DMS153 treated with DMSO at 0.1 percent for 48 hours (cell line): ENCODE results near the gene HLA-DOB.

Experiments
- DNase-seq: peaks from one replicate; lab custom pipeline; 2025; ENCODE audit not compliant: unreplicated experiment; lab: John Stamatoyannopoulos, UW

Gene HLA-DOB

GRCh38 chr6:32816746-32817204 is at the start of gene HLA-DOB:
HLA-DOB (minus strand) TSS chr6:32817002; CDS start chr6:32816951, 51 bp downstream.
- no peak for DNase-seq

- no peak for DNase-seq
Measured at GRCh38 chr6:32865724-32866443, 49.1 kb upstream of the HLA-DOB start.

DNA sequence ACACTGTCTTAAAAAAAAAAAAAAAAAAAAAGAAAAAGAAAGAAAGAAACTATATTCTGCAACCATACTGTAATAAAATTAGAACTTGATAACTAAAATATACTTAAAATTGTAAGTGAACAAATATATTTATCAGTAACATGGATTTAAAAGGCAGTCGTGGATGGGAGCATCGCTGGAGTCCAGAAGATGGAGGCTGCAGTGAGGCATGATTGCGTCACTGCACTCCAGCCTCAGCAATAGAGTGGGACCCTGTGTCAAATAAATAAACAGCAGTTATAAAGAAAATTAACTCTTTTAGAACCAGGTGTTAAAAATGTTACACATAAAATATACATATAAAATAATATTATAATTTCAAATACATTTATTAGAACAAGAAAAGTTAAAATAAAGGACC is 45.9 kb upstream of the HLA-DOB start:
- no peak for DNase-seq

GRCh38 chr6:32860674-32861073 is 43.9 kb upstream of the HLA-DOB start:
- no peak for DNase-seq

- no peak for DNase-seq
Measured at GRCh38 chr6:32858194-32858593, 41.4 kb upstream of the HLA-DOB start.

DNA sequence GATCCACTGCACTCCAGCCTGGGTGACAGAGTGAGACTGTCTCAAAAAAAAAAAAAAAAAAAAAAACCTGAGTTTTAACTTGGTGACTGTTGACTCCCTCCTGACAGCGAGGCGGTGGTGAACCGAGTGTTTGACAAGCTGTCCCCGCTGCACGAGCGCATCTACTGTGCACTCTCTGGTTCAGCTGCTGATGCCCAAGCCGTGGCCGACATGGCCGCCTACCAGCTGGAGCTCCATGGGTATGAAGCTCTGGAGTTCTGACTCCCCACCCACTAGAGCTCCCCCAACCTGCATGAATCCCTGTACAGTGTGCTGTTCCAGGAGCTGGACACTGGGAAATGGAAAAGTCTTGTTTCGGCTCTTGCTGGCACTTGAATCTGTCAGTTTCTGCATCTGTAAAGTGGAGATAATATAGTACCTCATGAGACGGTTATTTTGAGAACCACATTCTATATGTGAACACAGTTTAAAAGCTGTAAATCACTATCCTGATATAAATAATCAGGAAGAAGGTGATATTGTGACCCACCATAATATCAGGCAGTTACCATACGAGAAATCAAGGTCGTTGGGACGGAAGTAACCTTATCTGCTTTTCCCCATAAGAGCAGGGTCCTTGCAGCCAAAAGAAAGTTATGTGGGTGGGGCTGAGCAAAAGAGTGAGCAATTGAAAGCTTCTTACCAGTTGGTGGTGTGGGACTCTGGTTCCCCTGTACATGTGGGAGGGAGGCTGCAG is 40.5 kb upstream of the HLA-DOB start:
- DNase-seq = no peak

DNA sequence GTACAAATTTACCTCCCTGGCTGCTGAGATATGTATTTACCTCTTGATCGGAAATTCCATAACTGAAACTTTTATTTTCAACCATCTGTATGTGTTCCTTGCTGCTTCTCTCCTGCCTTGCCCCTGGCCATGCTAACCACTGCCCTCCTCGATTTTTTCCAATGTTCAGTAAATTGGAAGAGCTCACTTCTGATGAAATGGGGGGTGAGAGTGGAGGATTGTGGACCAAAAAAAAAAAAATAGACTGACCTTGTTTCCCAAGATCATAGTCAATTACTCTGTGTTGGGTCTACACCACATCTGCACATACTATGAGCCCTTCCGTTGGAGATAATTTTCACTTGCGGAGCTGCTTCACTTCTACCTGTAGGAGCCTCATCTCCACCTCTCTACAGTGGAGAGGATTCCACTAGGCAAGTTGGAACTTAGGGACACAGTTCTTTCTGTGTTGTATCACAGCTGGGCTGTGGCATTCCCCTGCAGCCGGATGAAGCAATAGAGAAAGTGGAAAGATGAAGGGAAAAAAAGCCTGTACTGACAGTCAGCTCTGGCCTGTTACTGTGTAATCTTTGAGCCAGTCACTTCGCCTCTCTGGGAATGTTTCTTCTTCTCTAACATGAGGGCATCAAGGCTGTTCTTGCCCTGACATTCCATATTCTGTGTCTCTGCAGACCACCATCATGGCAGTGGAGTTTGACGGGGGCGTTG is 38.8 kb upstream of the HLA-DOB start:
- DNase-seq = no peak

DNA sequence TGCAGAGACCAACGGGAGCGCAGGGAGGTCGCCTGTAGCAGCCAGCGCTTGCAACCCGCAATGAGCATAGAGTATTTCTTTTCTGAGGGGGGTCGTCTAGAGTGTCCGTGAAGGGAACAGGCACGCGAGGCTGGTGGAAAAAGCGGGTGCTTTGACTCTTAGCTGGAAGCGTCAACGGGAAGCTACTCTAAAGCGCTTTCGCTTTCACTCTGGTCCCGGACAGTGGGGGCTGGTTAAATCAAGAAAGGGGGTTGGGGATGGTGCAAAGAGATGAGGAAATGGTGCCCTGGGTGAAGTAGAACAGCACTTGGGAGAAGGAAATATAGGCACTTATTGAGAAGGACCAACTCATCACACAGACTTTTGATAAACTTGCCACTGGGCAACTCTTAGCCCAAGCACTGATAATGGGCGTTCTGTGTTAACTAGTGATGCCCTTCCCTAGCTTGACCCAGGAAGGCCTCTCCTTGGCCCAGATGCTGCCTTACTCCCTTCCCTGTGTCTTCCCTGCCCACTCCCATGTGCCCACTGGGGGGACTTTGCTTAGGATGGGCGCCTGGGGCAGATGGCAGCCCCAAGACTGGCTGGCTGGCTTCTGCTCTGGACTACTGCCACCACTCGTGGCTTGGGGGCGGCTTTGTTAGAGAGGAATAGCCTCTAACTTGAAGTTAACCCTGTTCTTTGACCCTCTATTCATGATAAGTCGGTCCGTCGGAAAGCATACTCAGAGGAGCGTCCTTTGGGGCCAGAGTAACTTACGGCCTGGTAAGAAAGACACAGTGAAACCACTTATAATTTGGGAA is 37.8 kb upstream of the HLA-DOB start:
- no peak for DNase-seq

DNA sequence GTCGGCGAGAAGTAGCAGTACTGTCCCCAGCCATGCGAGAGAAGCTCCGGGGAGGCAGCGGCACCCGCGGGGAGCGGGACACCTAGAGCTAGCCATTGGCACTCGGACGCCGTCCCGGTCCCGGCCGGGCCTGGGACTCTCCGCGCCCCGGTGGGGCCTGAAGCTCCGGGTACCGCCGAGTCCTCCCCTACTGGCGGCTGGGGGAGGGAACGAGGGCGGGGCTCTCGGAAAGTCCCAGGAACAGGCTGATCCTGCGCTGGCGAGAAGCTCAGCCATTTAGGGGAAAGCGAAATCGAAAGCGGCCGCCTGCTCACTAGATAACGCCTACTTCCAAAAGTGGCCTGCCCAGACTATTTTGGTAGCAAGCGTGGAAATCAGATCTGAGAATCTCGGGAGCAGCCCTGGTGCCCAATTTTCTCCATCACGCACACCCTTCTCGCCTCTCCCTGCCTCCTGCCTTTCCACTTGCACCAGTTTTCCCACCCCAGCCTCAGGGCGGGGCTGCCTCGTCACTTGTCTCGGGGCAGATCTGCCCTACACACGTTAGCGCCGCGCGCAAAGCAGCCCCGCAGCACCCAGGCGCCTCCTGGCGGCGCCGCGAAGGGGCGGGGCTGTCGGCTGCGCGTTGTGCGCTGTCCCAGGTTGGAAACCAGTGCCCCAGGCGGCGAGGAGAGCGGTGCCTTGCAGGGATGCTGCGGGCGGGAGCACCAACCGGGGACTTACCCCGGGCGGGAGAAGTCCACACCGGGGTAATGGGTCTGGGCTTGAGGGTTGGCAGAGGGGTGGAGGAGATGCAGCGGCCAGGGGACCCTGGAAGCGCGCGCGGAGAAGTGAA is 37.0 kb upstream of the HLA-DOB start, which contains the start of the genes PSMB9 and TAP1:
TSS of gene PSMB9 (plus strand) at position 652 of the 835 bp plus-strand sequence. CDS start at position 690, 38 bp downstream.
TSS of gene TAP1 (minus strand) at position 164 of the 835 bp plus-strand sequence. CDS start at position 96, 68 bp downstream.
- peak; percentile 86 for DNase-seq

DNA sequence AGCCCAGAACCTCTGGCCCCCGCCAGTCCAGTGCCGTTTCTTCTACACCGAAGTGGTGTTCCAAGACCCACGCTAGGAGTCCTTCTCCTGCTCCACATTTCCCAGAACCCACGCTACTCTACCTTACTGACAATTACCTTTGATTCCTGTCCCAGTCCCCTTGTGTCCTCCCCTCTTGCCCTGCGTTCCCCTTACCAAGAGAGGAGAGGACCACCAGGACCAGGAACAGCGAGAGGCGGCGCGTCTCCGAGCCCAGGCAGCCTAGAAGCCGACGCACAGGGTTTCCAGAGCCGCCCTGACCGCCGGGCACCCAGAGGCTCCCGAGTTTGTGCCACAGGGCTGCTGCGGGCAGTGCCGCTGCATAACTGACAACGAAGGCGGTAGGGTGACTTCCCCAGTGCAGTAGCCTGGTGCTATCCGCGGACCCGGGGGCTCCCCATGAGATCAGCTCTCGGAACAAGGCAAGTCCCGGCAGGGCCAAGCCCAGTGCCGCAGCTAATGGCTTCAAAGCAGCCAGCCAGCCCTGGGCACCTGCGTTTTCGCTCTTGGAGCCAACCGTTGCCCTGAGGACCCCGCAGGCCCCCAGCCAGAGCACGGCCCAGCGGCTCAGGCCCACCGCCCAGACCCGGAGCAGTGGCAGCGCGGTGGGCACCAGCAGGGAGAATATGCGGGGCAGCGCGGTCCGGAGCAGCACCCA is 36.2 kb upstream of the HLA-DOB start:
- no peak for DNase-seq

GRCh38 chr6:32852018-32852843 is 35.4 kb upstream of the HLA-DOB start:
- DNase-seq = no peak

DNA sequence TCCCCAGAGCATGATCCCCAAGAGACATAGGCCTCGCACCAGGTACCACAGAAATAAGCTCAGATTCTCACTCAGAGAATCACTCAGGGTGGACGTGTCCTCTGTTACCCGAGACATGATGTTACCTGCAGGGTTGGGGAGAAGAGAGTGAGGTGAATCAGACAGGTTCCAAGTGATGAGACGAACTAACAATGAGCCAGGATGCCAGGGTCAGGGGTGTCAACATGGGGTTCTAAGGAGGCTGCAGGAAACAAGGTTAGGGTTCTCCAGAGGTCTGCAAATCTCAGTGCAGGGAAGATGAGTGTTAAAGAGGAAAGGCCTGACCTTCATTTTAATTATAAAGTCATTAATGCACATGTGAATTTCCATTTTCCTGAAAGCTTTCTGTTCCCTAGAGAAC is 34.2 kb upstream of the HLA-DOB start:
- no peak for DNase-seq

DNA sequence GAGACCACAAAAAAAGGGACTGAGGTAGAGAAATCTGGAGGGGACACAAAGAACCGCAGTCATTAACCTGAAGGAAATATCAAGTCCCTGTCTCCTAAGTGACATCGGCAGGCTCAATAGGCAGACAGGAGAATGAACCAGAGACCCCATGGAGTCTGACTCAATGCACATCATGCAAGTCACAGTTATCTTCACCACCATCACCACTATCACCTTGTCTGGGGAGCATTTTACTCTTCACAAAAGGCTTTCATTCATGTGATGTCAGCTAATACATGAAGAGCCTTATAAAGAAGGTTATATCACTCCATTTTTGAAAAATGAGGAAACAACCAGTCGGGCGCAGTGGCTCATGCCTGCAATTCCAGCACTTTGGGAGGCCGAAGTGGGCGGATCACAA is 32.3 kb upstream of the HLA-DOB start:
- DNase-seq = no peak

DNA sequence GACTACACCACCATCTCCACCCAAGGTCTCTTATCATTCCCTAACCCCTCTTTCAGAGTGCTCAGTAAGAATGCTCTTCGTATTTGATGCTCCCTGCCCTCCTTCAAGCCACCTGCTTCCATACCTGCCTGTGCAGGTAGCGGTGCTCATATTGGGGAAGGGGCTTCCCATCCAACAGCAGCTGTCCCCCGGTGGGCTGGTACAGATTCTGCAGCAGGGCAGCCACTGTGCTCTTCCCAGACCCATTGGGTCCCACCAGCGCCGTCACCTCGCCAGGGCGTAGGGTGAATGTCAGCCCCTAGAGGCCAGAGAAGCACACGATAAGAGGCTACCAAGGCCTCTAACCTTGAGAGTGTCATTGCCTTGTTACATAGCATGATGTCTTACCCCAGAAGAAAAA is 31.0 kb upstream of the HLA-DOB start:
- DNase-seq = no peak

DNA sequence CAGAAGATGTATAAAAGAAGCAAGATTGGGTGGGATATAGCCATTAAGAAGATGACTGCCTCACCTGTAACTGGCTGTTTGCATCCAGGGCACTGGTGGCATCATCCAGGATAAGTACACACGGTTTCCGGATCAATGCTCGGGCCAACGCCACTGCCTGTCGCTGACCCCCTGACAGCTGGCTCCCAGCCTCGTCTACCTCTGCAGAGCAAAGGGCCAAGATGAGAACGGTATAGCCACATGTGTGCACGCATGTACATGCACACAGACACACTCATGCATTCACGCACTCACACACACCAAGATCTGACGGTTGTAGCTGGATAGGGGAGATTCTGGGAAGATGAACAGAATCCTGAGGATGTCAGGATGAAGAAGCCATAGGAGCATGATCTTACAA is 30.2 kb upstream of the HLA-DOB start:
- no peak for DNase-seq

GRCh38 chr6:32845384-32845884 is 28.6 kb upstream of the HLA-DOB start:
- DNase-seq = no peak

DNA sequence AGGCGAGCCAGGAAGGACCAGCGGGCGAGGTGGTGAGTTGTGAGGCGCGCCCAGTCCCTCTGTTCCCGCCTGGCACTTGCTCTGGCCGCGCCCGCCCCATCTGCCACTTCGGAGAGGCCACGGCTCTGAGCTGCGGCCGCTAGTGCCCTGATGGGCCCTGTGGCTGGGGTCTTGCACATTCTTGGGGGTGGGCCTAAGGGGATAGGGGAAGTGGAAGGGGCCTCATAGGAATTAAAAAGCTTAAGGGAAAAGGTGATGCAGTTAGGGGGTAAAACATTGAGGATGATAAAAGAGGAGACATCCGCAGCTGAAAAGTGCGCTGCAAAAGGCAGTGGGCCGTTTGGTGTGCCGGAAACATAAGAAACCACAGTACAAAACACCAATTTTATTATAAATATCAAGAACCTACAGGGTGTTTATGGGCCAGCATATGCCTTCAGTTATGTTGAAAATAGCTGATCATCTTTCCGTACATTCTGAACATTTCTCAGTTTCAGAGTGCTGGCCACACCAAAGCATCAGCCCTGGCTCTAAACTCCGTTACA is 28.1 kb upstream of the HLA-DOB start:
- DNase-seq = no peak
